Neural progenitor cell (in vitro differentiated cells): ENCODE results near the gene ALPL. TPM values are rescaled to one million over a fixed set of nuclear protein-coding genes. Genes with fewer than 3 reads are reported as not detected.

ENCODE experiments used
- DNase-seq: peaks from one replicate; pipeline ENCODE4 v3.0.0-alpha.2; 2016; ENCODE audit warnings: low spot score
- H2AFZ ChIP-seq: fragments of 200-600 bp; sonication (generic); replicated peaks from 2 replicates; pipeline ENCODE4 v1.6.1; 2016; ENCODE audit warnings: antibody characterized with exemption
- H3F3A ChIP-seq: fragments of 200-600 bp; sonication (generic); 2 replicates; pipeline ENCODE4 v1.6.1; 2016; ENCODE audit warnings: antibody characterized with exemption, low read depth
- H3K27ac ChIP-seq: fragments of 200-600 bp; sonication (generic); 2 replicates; pipeline ENCODE4 v1.5.1; 2016; ENCODE audit warnings: mild to moderate bottlenecking
- H3K27me3 ChIP-seq: fragments of 200-600 bp; sonication (generic); 2 replicates; pipeline ENCODE4 v1.6.1; 2016; ENCODE audit warnings: mild to moderate bottlenecking, moderate library complexity
- H3K36me3 ChIP-seq: fragments of 200-600 bp; sonication (generic); 2 replicates; pipeline ENCODE4 v1.5.1; 2016
- H3K4me1 ChIP-seq: fragments of 200-600 bp; sonication (generic); 2 replicates; pipeline ENCODE4 v1.6.1; 2016; ENCODE audit warnings: mixed run types
- H3K4me2 ChIP-seq: fragments of 200-600 bp; sonication (generic); 2 replicates; pipeline ENCODE4 v1.6.1; 2016
- H3K4me3 ChIP-seq: fragments of 200-600 bp; sonication (generic); 2 replicates; pipeline ENCODE4 v1.5.1; 2016
- H3K79me2 ChIP-seq: fragments of 200-600 bp; sonication (generic); 2 replicates; pipeline ENCODE4 v1.6.1; 2016; ENCODE audit warnings: low read depth
- H3K9ac ChIP-seq: fragments of 200-600 bp; sonication (generic); 2 replicates; pipeline ENCODE4 v1.6.1; 2016
- H3K9me3 ChIP-seq: fragments of 200-600 bp; sonication (generic); 2 replicates; pipeline ENCODE4 v1.5.1; 2016; ENCODE audit warnings: low read depth
- H4K20me1 ChIP-seq: fragments of 200-600 bp; sonication (generic); 2 replicates; pipeline ENCODE4 v1.6.1; 2016; ENCODE audit warnings: low read depth
- H3K27ac Mint-ChIP-seq: 3 replicates; pipeline ENCODE4 v1.8.0; 2021; ENCODE audit warnings: mixed read lengths
- H3K27me3 Mint-ChIP-seq: 2 replicates; pipeline ENCODE4 v1.8.0; 2022; ENCODE audit warnings: low read depth, mild to moderate bottlenecking, inconsistent platforms, moderate library complexity, mixed read lengths; ENCODE audit not compliant: insufficient read depth
- H3K36me3 Mint-ChIP-seq: 3 replicates; pipeline ENCODE4 v1.8.0; 2021; ENCODE audit warnings: mixed read lengths
- H3K4me1 Mint-ChIP-seq: 3 replicates; pipeline ENCODE4 v1.8.0; 2021; ENCODE audit warnings: mixed read lengths
- H3K4me3 Mint-ChIP-seq: 3 replicates; pipeline ENCODE4 v1.8.0; 2021; ENCODE audit warnings: mild to moderate bottlenecking, moderate library complexity, mixed read lengths
- H3K9me3 Mint-ChIP-seq: 3 replicates; pipeline ENCODE4 v1.8.0; 2020; ENCODE audit warnings: mixed read lengths
- EZH2 ChIP-seq: fragments of 200-600 bp; sonication (generic); IDR thresholded peaks from 2 replicates; pipeline ENCODE4 v1.6.1; 2017; ENCODE audit warnings: antibody characterized with exemption, mild to moderate bottlenecking, moderate library complexity
- EZH2phosphoT487 ChIP-seq: fragments of 200-600 bp; sonication (generic); IDR thresholded peaks from 2 replicates; pipeline ENCODE4 v1.6.1; 2017; ENCODE audit warnings: antibody characterized with exemption
- total RNA-seq: library from RNA; depleted of rRNA; stranded (reverse); fragments of >200 nt; gene quantifications from 2 replicates; pipeline ENCODE4 v1.2.3, GENCODE V29; 2015; ENCODE audit warnings: low replicate concordance
- TF ChIP-seq, protein P1 (sequence below): fragments of 200-600 bp; sonication (generic); IDR thresholded peaks from 2 replicates; pipeline ENCODE4 v1.5.1; 2017; ENCODE audit warnings: antibody characterized with exemption, mild to moderate bottlenecking

The ALPL gene
- total RNA-seq, 1 donor from 2014 or later, result 51.3 TPM

DNA sequence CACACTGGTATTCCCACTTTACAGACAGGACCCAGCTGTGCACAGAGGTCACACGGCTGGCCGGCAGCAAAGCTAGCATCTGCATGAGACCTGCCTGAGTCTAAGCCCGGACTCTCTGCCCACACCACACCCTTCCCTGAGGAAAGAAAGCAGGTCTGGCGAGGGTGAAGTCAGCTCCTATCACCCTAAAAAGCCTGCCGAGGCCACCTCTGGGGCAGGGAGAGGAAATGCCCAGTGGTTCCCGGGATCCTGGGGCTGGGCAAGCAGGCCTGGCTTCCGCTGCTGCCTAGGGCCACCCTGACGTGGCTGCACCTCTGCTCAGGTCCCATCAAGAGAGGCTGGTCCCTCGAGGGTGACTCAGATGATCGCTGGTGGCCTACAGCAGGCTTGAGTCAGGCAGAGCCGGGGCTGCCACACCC is 117.7 kb downstream of the ALPL start:
- H3K27ac Mint-ChIP-seq, result no peak overlapping the region
- Histone ChIP-seq H3K4me2 (no peak overlapping the region), H3F3A (peaks cover 25% of the 10 kb centered on the region), H2AFZ (no peak overlapping the region), H3K4me1 (peaks cover 25% of the 10 kb centered on the region), H3K9me3 (no peaks in the 10 kb centered on the region), H3K27me3 (peaks cover 13% of the 10 kb centered on the region), H3K9ac (no peak overlapping the region), H3K27ac (no peak overlapping the region), H3K36me3 (no peaks in the 10 kb centered on the region), H4K20me1 (no peaks in the 10 kb centered on the region), H3K79me2 (no peaks in the 10 kb centered on the region), H3K4me3 (no peak overlapping the region)
- peaks cover 14% of the 10 kb centered on the region for H3K27me3 Mint-ChIP-seq
- TF ChIP-seq EZH2 (no peak), EZH2phosphoT487 (no peak)
- TF ChIP-seq, protein P1, sequence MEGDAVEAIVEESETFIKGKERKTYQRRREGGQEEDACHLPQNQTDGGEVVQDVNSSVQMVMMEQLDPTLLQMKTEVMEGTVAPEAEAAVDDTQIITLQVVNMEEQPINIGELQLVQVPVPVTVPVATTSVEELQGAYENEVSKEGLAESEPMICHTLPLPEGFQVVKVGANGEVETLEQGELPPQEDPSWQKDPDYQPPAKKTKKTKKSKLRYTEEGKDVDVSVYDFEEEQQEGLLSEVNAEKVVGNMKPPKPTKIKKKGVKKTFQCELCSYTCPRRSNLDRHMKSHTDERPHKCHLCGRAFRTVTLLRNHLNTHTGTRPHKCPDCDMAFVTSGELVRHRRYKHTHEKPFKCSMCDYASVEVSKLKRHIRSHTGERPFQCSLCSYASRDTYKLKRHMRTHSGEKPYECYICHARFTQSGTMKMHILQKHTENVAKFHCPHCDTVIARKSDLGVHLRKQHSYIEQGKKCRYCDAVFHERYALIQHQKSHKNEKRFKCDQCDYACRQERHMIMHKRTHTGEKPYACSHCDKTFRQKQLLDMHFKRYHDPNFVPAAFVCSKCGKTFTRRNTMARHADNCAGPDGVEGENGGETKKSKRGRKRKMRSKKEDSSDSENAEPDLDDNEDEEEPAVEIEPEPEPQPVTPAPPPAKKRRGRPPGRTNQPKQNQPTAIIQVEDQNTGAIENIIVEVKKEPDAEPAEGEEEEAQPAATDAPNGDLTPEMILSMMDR, result no peak
- no peak for DNase-seq
- peaks cover 14% of the 10 kb centered on the region for H3K4me1 Mint-ChIP-seq
- H3K4me3 Mint-ChIP-seq, result no peak overlapping the region
- no peaks in the 10 kb centered on the region for H3K36me3 Mint-ChIP-seq
- H3K9me3 Mint-ChIP-seq, result no peaks in the 10 kb centered on the region

Other genes starting within 250 kb of the ALPL start
- gene ECE1, start 219.0 kb upstream of the ALPL start, total RNA-seq, result 12.5 and 15.2 TPM in 2 replicates
- 18.5 and 22.0 TPM in 2 replicates for gene NBPF3, start 69.3 kb upstream of the ALPL start, total RNA-seq
- 2.6 and 3.9 TPM in 2 replicates for gene RAP1GAP, start 159.9 kb downstream of the ALPL start, total RNA-seq